Esophagus muscularis mucosa (tissue), 4 donors: Measurements from ENCODE around the gene SMYD4. TPM values are rescaled to one million over a fixed set of nuclear protein-coding genes. Genes with fewer than 3 reads are reported as not detected.
A peak's percentile ranks its signal among the peaks of the same experiment; 100 is the strongest.

Experiments used
- DNase-seq: peaks from one replicate; pipeline ENCODE4 v3.0.0-alpha.2; 2017; ENCODE audit errors: extremely low spot score
- H3K27ac ChIP-seq, 4 donors: fragments of 200-600 bp; sonication (generic); replicated peaks in 1 of 4; 1 replicate in 3 of 4; 2 replicates in 1 of 4; pipeline ENCODE4 v1.5.1; 2016 to 2019; ENCODE audit warnings: mild to moderate bottlenecking in 1 of 4
- H3K27me3 ChIP-seq, 4 donors: fragments of 200-600 bp; sonication (generic); one replicate each; pipeline versions ENCODE4 v1.5.1 to v1.6.0; 2016 to 2019
- H3K36me3 ChIP-seq, 4 donors: fragments of 200-600 bp; sonication (generic); one replicate each; pipeline ENCODE4 v1.5.1; 2016 to 2019
- H3K4me1 ChIP-seq, 4 donors: fragments of 200-600 bp; sonication (generic); one replicate each; pipeline ENCODE4 v1.5.1; 2016 to 2019
- H3K4me3 ChIP-seq, 4 donors: fragments of 200-600 bp; sonication (generic); 1 replicate in 2 of 4; 2 replicates in 2 of 4; pipeline ENCODE4 v1.5.1; 2016 to 2019; ENCODE audit warnings: mild to moderate bottlenecking in 4 of 4, moderate library complexity in 1 of 4
- H3K9me3 ChIP-seq, 4 donors: fragments of 200-600 bp; sonication (generic); 1 replicate in 3 of 4; 2 replicates in 1 of 4; pipeline ENCODE4 v1.5.1; 2016 to 2019
- CTCF ChIP-seq, 3 experiments: fragments of 200-600 bp in 2 of 3; fragments of 450-650 bp in 1 of 3; sonication (generic) in 2 of 3; IDR thresholded peaks; one replicate each; pipeline ENCODE4 v1.5.1; 2017 to 2019; ENCODE audit warnings: antibody characterized with exemption in 3 of 3, mild to moderate bottlenecking in 2 of 3, moderate library complexity in 1 of 3
- EP300 ChIP-seq: sonication (generic); formaldehyde crosslinking; IDR thresholded peaks from one replicate; pipeline ENCODE4 v1.6.1; 2017; ENCODE audit warnings: antibody characterized with exemption
- POLR2A ChIP-seq: fragments of 450-650 bp; IDR thresholded peaks from one replicate; pipeline ENCODE4 v1.6.1; 2017; ENCODE audit warnings: antibody characterized with exemption, moderate library complexity, mild to moderate bottlenecking, low read depth
- POLR2AphosphoS5 ChIP-seq, 2 donors: sonication (generic); formaldehyde crosslinking; IDR thresholded peaks; one replicate each; pipeline ENCODE4 v1.6.1; 2017; ENCODE audit warnings: antibody characterized with exemption in 2 of 2
- WGBS: methylation state at CpG from one replicate; pipeline ENCODE4 v1.1.5; 2018; 5-methylcytosine and 5-hydroxymethylcytosine counted together
- intact Hi-C: fragments of 100-400 bp; cut with DNase I; formaldehyde crosslinking; loops from one replicate; pipeline ENCODE4 v1.15.1; 2023
- total RNA-seq, 4 donors: library from RNA; depleted of rRNA; stranded (reverse); fragments of >200 nt; gene quantifications; one replicate each; pipeline versions ENCODE4 v1.1.0 to v1.2.1, GENCODE V29; 2016

SMYD4 gene
- total RNA-seq, 4 donors from 2014 or later = 10.3 to 14.8 (median 11.9) TPM

- H3K27ac ChIP-seq = peak overlapping the region; percentile 83 to 90 (median 87)
- intact Hi-C loops = loop anchor here (5.0 kb wide), 1 partner anchor 57 kb away; the partner anchor contains the start of gene WDR81
- H3K36me3 ChIP-seq = peaks cover 7 to 67% (median 55%) of the 10 kb centered on the region in 4 donors
- no peaks in the 10 kb centered on the region for H3K27me3 ChIP-seq
- DNase-seq = no peak
- peaks cover 30 to 57% (median 50%) of the 10 kb centered on the region in 4 donors for H3K4me1 ChIP-seq
- H3K4me3 ChIP-seq = no peak overlapping the region
- TF ChIP-seq POLR2AphosphoS5 (IDR thresholded peaks at IDR 0.05) (peak in 1 of 2 donors; percentile 38), EP300 (no peak)
- WGBS = 41% methylated on average over 8 of the region's 8 CpGs
- H3K9me3 ChIP-seq = no peaks in the 10 kb centered on the region
These were observed 50.1 kb downstream of the SMYD4 start for GRCh38 chr17:1779571-1780131.

GRCh38 chr17:1776857-1777256, 52.8 kb downstream of the SMYD4 start:
- no peaks in the 10 kb centered on the region for H3K9me3 ChIP-seq
- WGBS = 86% methylated on average over 5 of the region's 7 CpGs
- H3K27ac ChIP-seq = no peak overlapping the region
- no peak for TF ChIP-seq EP300
- no peak for TF ChIP-seq POLR2A
- TF ChIP-seq CTCF (IDR thresholded peaks at IDR 0.05) = no peak
- no peak for DNase-seq
- H3K4me3 ChIP-seq = no peak overlapping the region
- H3K27me3 ChIP-seq = no peaks in the 10 kb centered on the region
- peaks cover 7 to 58% (median 50%) of the 10 kb centered on the region in 4 donors for H3K36me3 ChIP-seq
- intact Hi-C loops = no loop called here
- peaks cover 18 to 41% (median 40%) of the 10 kb centered on the region in 4 donors for H3K4me1 ChIP-seq

GRCh38 chr17:1776328-1776727, 53.4 kb downstream of the SMYD4 start:
- DNase-seq = no peak
- Histone ChIP-seq H3K9me3 (no peaks in the 10 kb centered on the region), H3K36me3 (peaks cover 7 to 55% (median 47%) of the 10 kb centered on the region in 4 donors), H3K27me3 (no peaks in the 10 kb centered on the region), H3K4me1 (peaks cover 12 to 37% (median 36%) of the 10 kb centered on the region in 4 donors), H3K4me3 (no peak overlapping the region), H3K27ac (no peak overlapping the region)
- intact Hi-C loops = no loop called here
- WGBS = 84% methylated on average over 6 of the region's 10 CpGs
- no peak for TF ChIP-seq POLR2AphosphoS5 (IDR thresholded peaks at IDR 0.05)
- no peak for TF ChIP-seq POLR2A
- TF ChIP-seq EP300 = no peak
- no peak for TF ChIP-seq CTCF (IDR thresholded peaks at IDR 0.05)

GRCh38 chr17:1774390-1775176, 55.1 kb downstream of the SMYD4 start:
- TF ChIP-seq EP300 = no peak
- TF ChIP-seq POLR2A = no peak
- no peak for TF ChIP-seq CTCF (IDR thresholded peaks at IDR 0.05)
- TF ChIP-seq POLR2AphosphoS5 (IDR thresholded peaks at IDR 0.05) = no peak
- Histone ChIP-seq H3K9me3 (no peaks in the 10 kb centered on the region), H3K27ac (peak overlapping the region; percentile 52 to 63 (median 62)), H3K4me1 (peaks cover 4 to 28% (median 19%) of the 10 kb centered on the region in 4 donors), H3K4me3 (no peak overlapping the region), H3K36me3 (peaks cover 7 to 50% (median 41%) of the 10 kb centered on the region in 4 donors), H3K27me3 (peaks cover 0 to 4% (median 0%) of the 10 kb centered on the region in 4 donors)
- intact Hi-C loops = no loop called here
- 89% methylated on average over 21 of the region's 21 CpGs for WGBS
- DNase-seq = no peak

GRCh38 chr17:1773696-1774181, 56.0 kb downstream of the SMYD4 start:
- TF ChIP-seq POLR2AphosphoS5 (IDR thresholded peaks at IDR 0.05) = peak in 1 of 2 donors; percentile 19
- TF ChIP-seq EP300 = no peak
- no peaks in the 10 kb centered on the region for H3K9me3 ChIP-seq
- DNase-seq = no peak
- no peak overlapping the region for H3K4me3 ChIP-seq
- peaks cover 0 to 12% (median 0%) of the 10 kb centered on the region in 4 donors for H3K27me3 ChIP-seq
- WGBS = 39% methylated on average over 7 of the region's 7 CpGs
- peaks cover 4 to 25% (median 14%) of the 10 kb centered on the region in 4 donors for H3K4me1 ChIP-seq
- H3K27ac ChIP-seq = peak overlapping the region; percentile 52 to 63 (median 62)
- intact Hi-C loops = no loop called here
- peaks cover 7 to 48% (median 40%) of the 10 kb centered on the region in 4 donors for H3K36me3 ChIP-seq
